GM18873 (cell line): ENCODE results near the gene MSMB.
"Not testable (repeated sequence)": the region's sequence is repeated elsewhere in the genome, so short reads cannot be mapped to it uniquely, and the experiment has no call there.

Experiments used
- ATAC-seq: cut with Tn5 transposase; IDR thresholded peaks from one replicate; pipeline ENCODE4 v1.9.1; 2021; ENCODE audit warnings: mild to moderate bottlenecking, moderate library complexity, moderate number of reproducible peaks; ENCODE audit not compliant: unreplicated experiment, low FRiP score

Gene MSMB

GRCh38 chr10:46070749-46071148 lies 24.7 kb upstream of the MSMB start:
- no peak for ATAC-seq

- no peak for ATAC-seq
Observed at GRCh38 chr10:46069771-46070463, 23.8 kb upstream of the MSMB start.

GRCh38 chr10:46068905-46069304 lies 22.8 kb upstream of the MSMB start:
- ATAC-seq, result no peak

- no peak for ATAC-seq
Observed at GRCh38 chr10:46068117-46068516, 22.0 kb upstream of the MSMB start.

- ATAC-seq, result no peak
Observed at GRCh38 chr10:46064269-46064817, 18.3 kb upstream of the MSMB start.

GRCh38 chr10:46062723-46063428 lies 16.8 kb upstream of the MSMB start:
- ATAC-seq, result no peak

- ATAC-seq, result no peak
Observed at GRCh38 chr10:46060706-46061105, 14.6 kb upstream of the MSMB start.

- ATAC-seq, result not testable (repeated sequence)
Observed at GRCh38 chr10:46057927-46058326, 11.9 kb upstream of the MSMB start.

- ATAC-seq, result no peak
Observed at GRCh38 chr10:46057038-46057437, 11.0 kb upstream of the MSMB start.

- no peak for ATAC-seq
Observed at GRCh38 chr10:46055771-46056170, 9.7 kb upstream of the MSMB start.

GRCh38 chr10:46053534-46054434 lies 7.7 kb upstream of the MSMB start:
- no peak for ATAC-seq

GRCh38 chr10:46052791-46053375 lies 6.8 kb upstream of the MSMB start:
- ATAC-seq, result no peak

GRCh38 chr10:46052057-46052790 lies 6.2 kb upstream of the MSMB start:
- ATAC-seq, result no peak

GRCh38 chr10:46050941-46051623 lies 5.0 kb upstream of the MSMB start:
- ATAC-seq, result no peak

- ATAC-seq, result not testable (repeated sequence)
Observed at GRCh38 chr10:46049497-46049831, 3.4 kb upstream of the MSMB start.

GRCh38 chr10:46048152-46048551 lies 2.1 kb upstream of the MSMB start:
- ATAC-seq, result no peak

GRCh38 chr10:46042527-46042926 lies 3.5 kb downstream of the MSMB start:
- no peak for ATAC-seq

- ATAC-seq, result no peak
Observed at GRCh38 chr10:46040004-46040403, 6.1 kb downstream of the MSMB start.

GRCh38 chr10:46037107-46037825 lies 8.8 kb downstream of the MSMB start:
- no peak for ATAC-seq
